ENCODE data around the gene FKBP5. TPM values are rescaled to one million over a fixed set of nuclear protein-coding genes. Genes with fewer than 3 reads are reported as not detected.

Gene FKBP5
- total and polyA plus RNA-seq, 2 of the 4 experiments (the other 2 are of a cell fraction) = 6.8 to 7.0 TPM

GRCh38 chr6:35719404-35719829, 30.7 kb upstream of the FKBP5 start:
- peak overlapping the region; percentile 33; the same call in 1 of the 2 replicates for H3K23ac ChIP-seq (ENCODE audit: low read depth, low read length)
- H4K20me1 ChIP-seq (ENCODE audit: insufficient read depth, low read length) = no peaks in the 10 kb centered on the region
- H3K56ac ChIP-seq (ENCODE audit: extremely low read depth, insufficient read depth, low read length) = 0 out of 2 replicates have a peak overlapping the region, but pooled peaks have one; percentile 32
- dilution Hi-C loops (cut with HindIII; ENCODE audit: low sequenced_read_pairs, unreplicated experiment) (no loop called here), in situ Hi-C loops (cut with MboI; ENCODE audit: low sequenced_read_pairs) (no loop called here), intact Hi-C loops (cut with micrococcal nuclease) (no loop called here)
- H2AK5ac ChIP-seq (ENCODE audit: low read depth, low read length) = 0 out of 2 replicates have a peak overlapping the region, but pooled peaks have one; percentile 7
- H2BK20ac ChIP-seq (ENCODE audit: low read depth, low read length) = peak overlapping the region; percentile 30; the same call in 1 of the 2 replicates
- peak overlapping the region; percentile 98 for H2AFZ ChIP-seq (replicated peaks; ENCODE audit: low read length, poor library complexity)
- H4K91ac ChIP-seq (ENCODE audit: insufficient read depth, low read depth, low read length) = peak overlapping the region; percentile 80
- POLR2A ChIA-PET (ENCODE audit: unreplicated experiment) = interaction anchor here (0.7 kb wide), 1 partner anchor 11 kb away, joined by 3 read pairs; no protein-coding TSS in a partner anchor
- H3K4me2 ChIP-seq (ENCODE audit: low read depth, low read length) = peak overlapping the region; percentile 67
- no TSS peak for BruUV-seq (replicated peaks)
- H4K5ac ChIP-seq (ENCODE audit: low read depth, low read length) = peak overlapping the region; percentile 57
- CTCF ChIA-PET = no interaction called here
- H3K18ac ChIP-seq (ENCODE audit: low read depth, low read length) = 0 out of 2 replicates have a peak overlapping the region, but pooled peaks have one; percentile 18
- H2BK120ac ChIP-seq (ENCODE audit: low read depth, low read length) = peak overlapping the region; percentile 72; the same call in 1 of the 2 replicates
- WGBS, 2 experiments (ENCODE audit: extremely low coverage in 2 of 2, insufficient read length in 1 of 2) = no CpG with 5 or more reads among the region's 5 CpGs
- H2AK9ac ChIP-seq (replicated peaks; ENCODE audit: low read depth, low read length, poor library complexity) = peak overlapping the region; percentile 38
- H3K9me1 ChIP-seq (ENCODE audit: insufficient read depth, low read length) = peaks cover 11% of the 10 kb centered on the region
- peaks cover 19% of the 10 kb centered on the region for H3K4me1 ChIP-seq (ENCODE audit: control insufficient read depth, insufficient read depth, low read length)
- H3K9ac ChIP-seq (ENCODE audit: low read depth, low read length) = 0 out of 2 replicates have a peak overlapping the region, but pooled peaks have one; percentile 22
- peaks cover 0 to 8% of the 10 kb centered on the region in 2 experiments; a peak in 1 of 4 replicates for H3K79me1 ChIP-seq (ENCODE audit: low read depth in 1 of 2, low read length in 2 of 2)
- H3K9me3 ChIP-seq (ENCODE audit: control insufficient read depth, insufficient read depth, low read length) = no peaks in the 10 kb centered on the region
- peak; percentile 12 for ATAC-seq (ENCODE audit: low read depth)
- no peak overlapping the region for H3K27ac ChIP-seq (ENCODE audit: insufficient read depth, low read length)
- H4K8ac ChIP-seq (ENCODE audit: low read depth in 2 of 2, low read length in 2 of 2) = peak overlapping the region; percentile 94 to 96
- peak overlapping the region; percentile 88 for H3K14ac ChIP-seq (replicated peaks; ENCODE audit: low read depth, low read length)
- H2BK15ac ChIP-seq (ENCODE audit: low read depth, low read length) = no peak overlapping the region; the same call in 2 of the 3 replicates
- no peak overlapping the region for H2BK5ac ChIP-seq (ENCODE audit: low read depth, low read length, poor library complexity, severe bottlenecking)
- peaks cover 4% of the 10 kb centered on the region; the same call in 1 of the 2 replicates for H3K27me3 ChIP-seq (ENCODE audit: control insufficient read depth, insufficient read depth, low read length)
- H3K4me3 ChIP-seq (ENCODE audit: insufficient read depth, low read depth, low read length) = no peak overlapping the region
- peak overlapping the region; percentile 93 for H3K4ac ChIP-seq (ENCODE audit: low read depth, low read length)
- DNase-seq = no peak
- no peak for TF ChIP-seq FOS (IDR thresholded peaks at IDR 0.05; ENCODE audit: low read depth, low read length)
- no peaks in the 10 kb centered on the region for H3K36me3 ChIP-seq (ENCODE audit: control insufficient read depth, insufficient read depth, low read length)
